Measurements from ENCODE around the gene SAMD14.
A peak's percentile ranks its signal among the peaks of the same experiment; 100 is the strongest.

The SAMD14 gene

GRCh38 chr17:50107790-50108414 lies 22.1 kb downstream of the SAMD14 start:
- no peak overlapping the region for H3K4me3 ChIP-seq (ENCODE audit: control insufficient read depth, low read depth, low read length)
- no peak for TF ChIP-seq CTCF (conservative IDR thresholded peaks at IDR 0.05; ENCODE audit: control insufficient read depth, insufficient read depth, low read depth, low read length)
- peak; percentile 71 for DNase-seq (ENCODE audit: low read depth)

GRCh38 chr17:50106393-50107131 lies 23.4 kb downstream of the SAMD14 start:
- TF ChIP-seq CTCF (conservative IDR thresholded peaks at IDR 0.05; ENCODE audit: control insufficient read depth, insufficient read depth, low read depth, low read length) = no peak
- no peak for DNase-seq (ENCODE audit: low read depth)
- H3K4me3 ChIP-seq (ENCODE audit: control insufficient read depth, low read depth, low read length) = no peak overlapping the region

- TF ChIP-seq CTCF (conservative IDR thresholded peaks at IDR 0.05; ENCODE audit: control insufficient read depth, insufficient read depth, low read depth, low read length) = no peak
- H3K4me3 ChIP-seq (ENCODE audit: control insufficient read depth, low read depth, low read length) = no peak overlapping the region
- no peak for DNase-seq (ENCODE audit: low read depth)
Measured at GRCh38 chr17:50105811-50106210, 24.1 kb downstream of the SAMD14 start.

- no peak for DNase-seq (ENCODE audit: low read depth)
- TF ChIP-seq CTCF (conservative IDR thresholded peaks at IDR 0.05; ENCODE audit: control insufficient read depth, insufficient read depth, low read depth, low read length) = no peak
- H3K4me3 ChIP-seq (ENCODE audit: control insufficient read depth, low read depth, low read length) = no peak overlapping the region
Measured at GRCh38 chr17:50103941-50104340, 26.0 kb downstream of the SAMD14 start.

GRCh38 chr17:50103252-50103651 lies 26.7 kb downstream of the SAMD14 start:
- DNase-seq (ENCODE audit: low read depth) = no peak
- no peak overlapping the region for H3K4me3 ChIP-seq (ENCODE audit: control insufficient read depth, low read depth, low read length)
- no peak for TF ChIP-seq CTCF (conservative IDR thresholded peaks at IDR 0.05; ENCODE audit: control insufficient read depth, insufficient read depth, low read depth, low read length)

- DNase-seq (ENCODE audit: low read depth) = no peak
- TF ChIP-seq CTCF (conservative IDR thresholded peaks at IDR 0.05; ENCODE audit: control insufficient read depth, insufficient read depth, low read depth, low read length) = no peak
- no peak overlapping the region for H3K4me3 ChIP-seq (ENCODE audit: control insufficient read depth, low read depth, low read length)
Measured at GRCh38 chr17:50102164-50102991, 27.6 kb downstream of the SAMD14 start.

Measured in fibroblast of mammary gland (primary cell).